ENCODE results near the gene DYNLT2. TPM values are rescaled to one million over a fixed set of nuclear protein-coding genes. Genes with fewer than 3 reads are reported as not detected.

Gene DYNLT2
- total RNA-seq, 4 donors from 2014 or later, result 0.54 to 4.1 (median 1.1) TPM

DNA sequence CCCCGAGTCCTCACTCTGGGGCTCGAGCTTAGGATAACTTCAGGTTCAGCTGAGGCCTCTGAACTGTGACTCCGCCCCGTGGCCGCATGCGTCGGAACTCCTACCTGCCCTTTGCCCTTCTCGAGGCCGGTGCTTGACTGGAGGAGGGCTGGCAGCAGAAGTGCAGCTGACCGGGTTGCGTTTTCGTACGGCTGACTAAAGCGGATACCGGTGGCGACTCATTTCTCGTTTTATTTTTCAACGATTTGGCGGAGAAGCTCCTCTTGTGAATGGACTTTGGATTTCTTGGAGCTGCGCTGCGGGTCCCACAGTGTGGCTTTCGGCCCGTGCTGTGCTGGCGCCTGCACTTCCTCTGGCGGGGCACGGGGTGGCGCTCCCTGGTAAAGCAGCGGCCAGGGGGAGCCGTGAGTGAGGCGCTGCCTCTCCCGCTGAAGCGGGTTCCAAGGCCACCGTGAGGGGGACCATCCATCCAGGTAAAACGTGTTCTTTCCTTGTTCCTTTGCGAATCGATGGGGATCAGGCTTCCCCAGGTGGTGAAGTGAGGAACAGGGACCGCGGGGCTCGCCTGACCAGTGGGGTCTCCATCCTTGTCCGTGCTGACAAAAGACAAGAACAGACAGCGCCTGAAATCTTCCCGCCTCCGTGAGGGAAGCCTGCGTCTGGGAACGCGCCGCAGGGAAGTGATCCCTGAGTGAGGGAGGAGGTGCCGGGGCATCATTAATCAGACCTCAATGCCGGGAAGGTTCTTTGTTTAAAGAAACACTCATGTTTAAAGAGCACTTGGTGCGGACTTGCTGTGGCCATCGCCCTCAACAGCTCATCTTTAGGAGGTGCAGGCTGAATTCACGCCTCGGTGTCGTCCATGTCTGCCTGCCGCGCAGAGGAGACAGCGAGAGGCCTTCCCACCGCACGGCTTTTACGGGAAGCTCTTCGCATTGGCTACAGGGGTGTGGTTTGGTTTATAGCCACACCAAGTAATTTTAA, 38.9 kb upstream of the DYNLT2 start:
- peak; percentile 56 to 95 for DNase-seq (ENCODE audit: low spot score in 2 of 2)
- no peak for TF ChIP-seq POLR2A (IDR thresholded peaks at IDR 0.05)
- TF ChIP-seq, protein P1, sequence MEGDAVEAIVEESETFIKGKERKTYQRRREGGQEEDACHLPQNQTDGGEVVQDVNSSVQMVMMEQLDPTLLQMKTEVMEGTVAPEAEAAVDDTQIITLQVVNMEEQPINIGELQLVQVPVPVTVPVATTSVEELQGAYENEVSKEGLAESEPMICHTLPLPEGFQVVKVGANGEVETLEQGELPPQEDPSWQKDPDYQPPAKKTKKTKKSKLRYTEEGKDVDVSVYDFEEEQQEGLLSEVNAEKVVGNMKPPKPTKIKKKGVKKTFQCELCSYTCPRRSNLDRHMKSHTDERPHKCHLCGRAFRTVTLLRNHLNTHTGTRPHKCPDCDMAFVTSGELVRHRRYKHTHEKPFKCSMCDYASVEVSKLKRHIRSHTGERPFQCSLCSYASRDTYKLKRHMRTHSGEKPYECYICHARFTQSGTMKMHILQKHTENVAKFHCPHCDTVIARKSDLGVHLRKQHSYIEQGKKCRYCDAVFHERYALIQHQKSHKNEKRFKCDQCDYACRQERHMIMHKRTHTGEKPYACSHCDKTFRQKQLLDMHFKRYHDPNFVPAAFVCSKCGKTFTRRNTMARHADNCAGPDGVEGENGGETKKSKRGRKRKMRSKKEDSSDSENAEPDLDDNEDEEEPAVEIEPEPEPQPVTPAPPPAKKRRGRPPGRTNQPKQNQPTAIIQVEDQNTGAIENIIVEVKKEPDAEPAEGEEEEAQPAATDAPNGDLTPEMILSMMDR (IDR thresholded peaks at IDR 0.05), result peak in 1 of 3 donors; percentile 81
- intact Hi-C loops (cut with DNase I; ENCODE audit: low total_unique reads), result no loop called here
- WGBS, 2 donors, result 0 to 1% methylated on average over 41 to 58 of the region's 61 CpGs
- H3K4me3 ChIP-seq (ENCODE audit: low read depth, poor library complexity, severe bottlenecking), result peak overlapping the region; percentile 24

DNA sequence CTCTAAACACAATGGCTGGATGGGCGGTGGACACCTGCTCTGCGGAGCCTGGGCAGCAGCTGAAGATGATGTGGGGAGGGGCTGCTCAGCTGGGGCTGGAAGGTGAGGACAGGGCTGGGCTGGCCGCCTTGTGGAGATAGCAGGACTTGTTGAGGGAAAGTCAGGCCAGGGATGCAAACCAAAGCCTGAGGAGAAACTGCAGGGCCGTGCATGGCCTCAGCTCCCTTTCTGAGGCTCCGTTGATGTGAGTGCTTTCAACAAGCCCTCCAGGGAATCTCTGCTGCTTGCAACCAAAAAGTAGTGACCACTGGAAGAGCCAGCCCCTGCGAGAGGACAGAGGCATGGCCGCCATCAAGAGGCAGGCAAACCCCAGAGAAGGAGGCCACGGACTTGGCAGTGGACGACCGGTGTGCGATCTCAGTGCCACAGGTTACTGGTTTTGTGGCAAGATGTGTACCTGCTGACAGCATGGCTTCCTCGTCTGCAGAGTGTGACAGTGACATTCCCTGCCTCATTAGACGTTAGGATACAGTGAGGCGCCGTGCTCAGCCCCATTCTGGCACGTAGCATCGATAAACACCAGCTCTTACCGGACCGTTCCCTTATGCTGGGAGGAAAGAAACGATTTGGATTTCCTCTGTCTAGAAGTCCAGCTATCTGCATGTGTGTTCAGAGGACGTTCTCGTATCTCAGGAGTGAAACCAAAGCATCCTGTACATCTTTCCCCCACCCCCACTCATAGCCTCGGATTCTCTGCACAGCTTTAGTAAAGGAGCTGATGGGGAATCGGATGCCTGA, 38.0 kb upstream of the DYNLT2 start:
- no peak overlapping the region for H3K4me3 ChIP-seq (ENCODE audit: low read depth, poor library complexity, severe bottlenecking)
- TF ChIP-seq, protein P1 (IDR thresholded peaks at IDR 0.05), result no peak
- no peak for TF ChIP-seq POLR2A (IDR thresholded peaks at IDR 0.05)
- intact Hi-C loops (cut with DNase I; ENCODE audit: low total_unique reads), result no loop called here
- 65 to 66% methylated on average over 24 of the region's 24 CpGs for WGBS, 2 donors
- DNase-seq (ENCODE audit: low spot score in 2 of 2), result peak in 1 of 2 donors; percentile 66

DNA sequence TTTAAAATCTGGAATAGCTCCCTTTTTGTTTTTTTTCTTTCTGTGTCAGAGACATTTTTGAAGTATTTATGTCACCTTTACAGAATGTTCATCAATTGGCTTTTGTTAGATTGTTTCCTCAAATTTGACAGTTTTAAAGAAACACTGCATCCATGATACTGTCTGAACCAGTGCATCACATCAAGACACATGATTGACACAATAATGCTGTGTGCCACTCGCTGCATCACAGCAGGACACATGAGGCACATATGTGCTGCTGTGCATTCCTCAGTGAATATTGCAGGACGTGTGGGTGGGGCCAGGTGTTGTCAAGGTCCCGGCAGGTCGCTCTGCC, 37.4 kb upstream of the DYNLT2 start:
- DNase-seq (ENCODE audit: low spot score in 2 of 2), result no peak
- intact Hi-C loops (cut with DNase I; ENCODE audit: low total_unique reads), result no loop called here
- 62 to 66% methylated on average over 4 of the region's 4 CpGs for WGBS, 2 donors
- no peak for TF ChIP-seq POLR2A (IDR thresholded peaks at IDR 0.05)
- TF ChIP-seq, protein P1 (IDR thresholded peaks at IDR 0.05), result no peak
- H3K4me3 ChIP-seq (ENCODE audit: low read depth, poor library complexity, severe bottlenecking), result no peak overlapping the region

DNA sequence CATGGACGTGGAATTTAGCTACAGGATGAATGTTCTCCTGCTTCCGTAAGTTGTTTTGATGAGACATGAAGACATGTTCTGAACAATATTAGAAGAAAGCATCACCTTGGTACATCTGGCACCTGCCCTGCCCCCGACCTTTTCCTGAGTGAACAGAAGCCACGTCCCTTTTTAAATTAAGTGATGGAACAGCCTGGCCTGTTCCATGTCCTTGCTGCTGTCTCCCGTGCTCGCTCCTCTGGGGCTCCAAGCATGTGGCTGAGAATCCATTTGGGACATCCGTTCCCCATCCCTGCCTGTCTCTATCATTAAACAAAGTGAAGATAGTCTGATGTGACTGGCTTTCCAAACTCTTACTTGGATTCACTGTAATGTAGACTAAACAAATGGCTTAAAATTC, 36.4 kb upstream of the DYNLT2 start:
- intact Hi-C loops (cut with DNase I; ENCODE audit: low total_unique reads), result no loop called here
- 78 to 84% methylated on average over 7 of the region's 7 CpGs for WGBS, 2 donors
- DNase-seq (ENCODE audit: low spot score in 2 of 2), result peak in 1 of 2 donors; percentile 63
- no peak overlapping the region for H3K4me3 ChIP-seq (ENCODE audit: low read depth, poor library complexity, severe bottlenecking)
- TF ChIP-seq, protein P1 (IDR thresholded peaks at IDR 0.05), result no peak
- no peak for TF ChIP-seq POLR2A (IDR thresholded peaks at IDR 0.05)

DNA sequence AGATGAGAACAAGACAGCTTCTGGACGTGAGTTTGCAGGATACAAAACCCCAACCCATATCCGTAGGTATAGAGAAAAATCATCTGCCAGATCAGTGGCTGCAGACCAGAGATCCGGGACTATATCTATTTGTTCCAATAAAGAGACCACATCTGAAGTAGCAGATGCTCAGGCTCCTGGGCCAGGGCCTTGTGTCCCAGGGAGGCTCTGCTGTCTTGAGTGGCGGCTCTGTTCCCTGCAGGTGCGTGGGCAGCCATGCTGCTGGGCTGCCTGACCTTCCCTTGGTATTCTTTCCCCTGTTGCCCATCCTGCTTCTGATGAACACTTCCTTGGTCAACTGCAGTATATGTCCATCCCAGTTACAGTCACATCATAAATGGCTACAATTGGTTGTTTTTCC, 35.0 kb upstream of the DYNLT2 start:
- DNase-seq (ENCODE audit: low spot score in 2 of 2), result peak in 1 of 2 donors; percentile 50
- TF ChIP-seq, protein P1 (IDR thresholded peaks at IDR 0.05), result no peak
- TF ChIP-seq POLR2A (IDR thresholded peaks at IDR 0.05), result no peak
- intact Hi-C loops (cut with DNase I; ENCODE audit: low total_unique reads), result no loop called here
- no peak overlapping the region for H3K4me3 ChIP-seq (ENCODE audit: low read depth, poor library complexity, severe bottlenecking)
- WGBS, 2 donors, result 77% methylated on average over 5 of the region's 5 CpGs

All from lower leg skin (tissue), 4 donors.